ENCODE data around the gene CSRNP2.

DNA sequence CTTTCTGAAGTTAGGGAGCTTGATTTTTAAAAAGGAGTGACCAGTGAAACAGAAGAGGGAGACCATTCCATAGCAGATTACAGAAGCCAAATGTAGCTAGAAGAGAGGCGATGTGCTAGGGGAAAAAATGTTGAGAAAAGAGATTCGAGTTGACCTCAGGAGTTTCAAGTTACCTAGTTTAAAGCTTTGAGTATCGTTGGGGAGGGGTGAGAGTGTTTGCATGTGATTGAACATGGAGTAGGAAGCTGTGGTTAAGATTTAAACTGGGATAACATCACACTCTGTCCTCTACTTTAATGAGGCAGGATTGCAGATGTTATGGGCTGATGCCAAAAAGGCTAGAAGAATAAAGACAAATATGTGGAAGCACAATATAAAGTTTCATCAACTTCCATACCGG, 31.6 kb downstream of the CSRNP2 start:
- TF ChIP-seq CTCF (IDR thresholded peaks at IDR 0.05 in 4 of 5, conservative IDR thresholded peaks at IDR 0.05 in 1 of 5) (no peak), POLR2A (IDR thresholded peaks at IDR 0.05) (no peak)
